ENCODE data around the gene MAP3K15.
"Not testable (repeated sequence)": the region's sequence is repeated elsewhere in the genome, so short reads cannot be mapped to it uniquely, and the experiment has no call there.

Gene MAP3K15

GRCh38 chrX:19539665-19540064 lies 24.4 kb upstream of the MAP3K15 start:
- DNase-seq, result no peak

DNA sequence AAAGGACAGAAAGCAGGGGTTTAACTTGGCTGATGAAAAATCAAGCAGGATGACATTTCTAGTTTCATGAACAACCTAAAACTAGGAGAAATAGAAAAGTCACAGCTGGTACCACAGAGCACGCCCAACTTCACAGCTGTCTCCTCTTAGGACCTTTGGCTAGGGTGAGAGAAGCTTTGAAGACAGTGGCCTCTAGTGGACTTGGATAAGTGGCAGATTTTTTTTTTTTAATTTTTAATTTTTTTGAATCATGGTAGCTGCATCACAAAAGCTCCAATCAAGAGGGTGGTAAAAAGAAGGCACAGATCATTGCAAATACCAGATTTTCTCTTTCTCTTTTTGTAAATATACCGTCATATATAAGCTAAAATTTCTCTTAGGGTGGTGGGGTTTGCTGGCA lies 20.2 kb upstream of the MAP3K15 start:
- DNase-seq, result no peak

- no peak for DNase-seq
Measured at GRCh38 chrX:19532709-19533108, 17.4 kb upstream of the MAP3K15 start.

DNA sequence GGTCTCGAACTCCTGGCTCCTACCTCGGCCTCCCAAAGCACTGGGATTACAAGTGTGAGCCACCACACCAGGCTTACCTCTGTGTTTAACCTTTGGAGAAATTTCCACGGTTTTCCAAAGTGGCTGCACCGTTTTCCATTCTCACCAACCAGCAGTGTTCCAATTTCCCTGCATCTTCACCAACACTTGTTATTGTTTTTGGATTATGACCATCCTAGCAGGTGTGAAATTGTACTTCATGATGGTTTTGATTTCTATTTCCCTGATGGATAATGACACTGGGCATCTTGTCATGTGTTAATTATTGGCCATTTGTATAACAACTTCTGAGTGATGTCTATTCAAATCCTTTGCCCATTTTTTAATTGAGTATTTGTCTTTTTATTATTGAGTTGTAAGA lies 2.7 kb upstream of the MAP3K15 start:
- no peak for DNase-seq

- DNase-seq, result no peak
Measured at GRCh38 chrX:19515615-19516105, 352 bp upstream of the MAP3K15 start.

DNA sequence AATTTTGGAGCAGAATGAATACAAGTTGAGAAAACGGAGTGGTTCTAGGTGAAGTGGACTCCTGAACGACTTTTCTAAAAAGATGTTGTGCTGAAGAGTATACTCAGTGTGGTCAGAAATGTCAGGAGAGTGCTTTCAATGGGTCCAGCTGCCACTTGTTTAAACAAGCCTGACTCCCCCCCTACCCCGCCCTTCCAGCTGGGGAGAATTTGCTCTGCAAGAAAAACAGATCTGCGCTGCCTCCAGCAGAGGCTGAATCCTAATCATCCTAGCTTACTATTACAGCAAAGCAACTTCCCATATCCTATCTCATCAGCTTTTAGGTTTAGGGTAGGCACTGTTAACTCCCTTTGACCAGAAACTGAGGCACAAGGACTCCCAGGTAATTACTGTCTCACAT lies 1.9 kb downstream of the MAP3K15 start:
- DNase-seq, result no peak

- no peak for DNase-seq
Measured at GRCh38 chrX:19512961-19513360, 2.3 kb downstream of the MAP3K15 start.

- DNase-seq, result no peak
Measured at GRCh38 chrX:19512359-19512758, 2.9 kb downstream of the MAP3K15 start.

DNA sequence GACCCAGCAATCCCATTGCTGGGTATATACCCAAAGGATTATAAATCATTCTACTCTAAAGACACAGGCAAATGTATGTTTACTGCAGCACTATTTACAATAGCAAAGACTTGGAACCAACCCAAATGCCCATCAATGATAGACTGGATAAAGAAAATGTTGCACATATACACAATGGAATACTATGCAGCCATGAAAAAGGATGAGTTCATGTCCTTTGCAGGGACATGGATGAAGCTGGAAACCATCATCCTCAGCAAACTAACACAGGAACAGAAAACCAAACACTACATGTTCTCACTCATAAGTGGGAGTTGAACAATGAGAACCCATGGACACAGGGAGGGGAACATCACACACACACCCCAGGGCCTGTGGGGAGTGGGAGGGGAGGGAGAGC lies 3.5 kb downstream of the MAP3K15 start:
- not testable (repeated sequence) for DNase-seq

- DNase-seq, result no peak
Measured at GRCh38 chrX:19496711-19497110, 18.6 kb downstream of the MAP3K15 start.

DNA sequence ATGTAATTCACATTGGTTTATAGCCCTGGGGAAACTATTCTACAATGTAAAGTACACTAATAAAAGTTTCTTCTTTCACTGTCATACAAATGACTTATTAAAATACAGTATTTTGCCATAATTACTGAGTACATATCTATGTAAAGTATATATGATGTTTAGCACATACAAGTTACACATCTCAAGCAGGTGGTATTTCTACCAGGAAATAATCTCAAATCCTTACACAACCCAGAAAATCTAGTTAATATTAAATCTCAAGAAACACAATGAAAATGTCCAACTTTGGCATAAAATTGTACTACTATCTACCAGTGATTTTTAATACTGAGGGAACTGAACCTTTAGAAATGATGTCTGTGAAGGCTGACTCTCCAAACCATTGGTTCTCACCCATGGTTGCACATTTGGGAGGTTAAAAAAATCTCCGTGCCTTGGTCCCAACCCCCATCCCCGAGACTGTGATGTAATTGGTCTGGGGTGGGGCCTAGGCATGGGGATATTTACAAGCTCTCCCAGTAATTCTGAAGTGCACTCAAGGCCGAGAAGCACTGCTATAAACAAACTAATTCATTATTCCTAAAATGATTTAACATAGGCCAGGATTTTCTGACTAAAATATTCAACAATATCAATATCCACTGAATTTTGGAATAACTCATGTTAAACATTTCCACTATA lies 27.6 kb downstream of the MAP3K15 start:
- DNase-seq, result no peak

DNA sequence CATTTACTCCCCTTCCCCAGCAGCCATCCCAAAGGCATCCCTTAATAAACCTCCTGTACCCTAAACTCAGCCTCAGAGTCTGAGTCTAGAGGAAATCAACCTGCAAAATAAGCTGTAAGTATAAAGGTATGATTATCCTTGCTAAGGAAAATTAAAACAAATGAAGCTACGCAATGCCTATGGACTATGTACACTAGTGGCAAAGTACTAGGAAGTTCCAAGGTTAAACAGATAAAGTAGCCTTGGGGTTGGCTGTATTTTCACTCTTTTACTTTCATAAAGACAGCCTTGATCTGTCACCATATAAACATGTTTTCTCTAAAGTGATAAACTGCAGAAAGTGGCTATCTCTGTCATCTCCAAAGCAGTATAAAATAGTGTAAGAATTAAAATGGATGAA lies 35.9 kb downstream of the MAP3K15 start:
- no peak for DNase-seq

DNA sequence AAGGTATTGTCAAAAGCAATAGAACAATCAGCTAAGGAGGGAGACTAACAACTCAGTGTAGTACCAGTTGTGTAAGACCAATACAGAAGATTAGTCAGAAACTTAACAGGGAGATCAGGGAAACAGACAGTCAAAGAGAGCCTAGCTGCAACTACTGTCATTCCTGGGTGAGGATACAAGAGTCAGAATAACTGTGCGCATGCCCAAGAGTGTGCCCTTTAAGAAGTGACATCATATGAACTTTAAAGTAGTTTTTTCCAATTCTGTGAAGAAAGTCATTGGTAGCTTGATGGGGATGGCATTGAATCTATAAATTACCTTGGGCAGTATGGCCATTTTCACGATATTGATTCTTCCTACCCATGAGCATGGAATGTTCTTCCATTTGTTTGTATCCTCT lies 46.9 kb downstream of the MAP3K15 start:
- not testable (repeated sequence) for DNase-seq

GRCh38 chrX:19462879-19463278 lies 52.4 kb downstream of the MAP3K15 start:
- no peak for DNase-seq

DNA sequence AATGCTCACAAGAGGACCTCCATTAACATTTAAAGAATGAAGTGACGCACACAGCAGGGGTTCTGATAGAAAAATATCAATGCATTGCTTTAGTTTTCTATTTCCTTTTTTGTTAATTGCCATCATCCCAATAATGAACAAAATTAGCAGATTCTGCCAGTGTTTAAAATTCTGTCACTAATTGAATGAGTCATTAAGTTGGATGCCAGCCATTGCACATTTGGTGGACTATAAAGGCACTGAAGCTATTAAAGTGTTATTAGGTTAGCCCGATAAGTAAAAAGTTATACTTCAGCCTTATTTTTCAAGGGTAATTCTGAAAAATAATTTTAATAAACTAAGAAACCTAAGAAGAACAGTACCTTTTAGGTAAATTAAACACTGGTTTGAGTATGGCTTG lies 53.1 kb downstream of the MAP3K15 start:
- DNase-seq, result no peak

DNA sequence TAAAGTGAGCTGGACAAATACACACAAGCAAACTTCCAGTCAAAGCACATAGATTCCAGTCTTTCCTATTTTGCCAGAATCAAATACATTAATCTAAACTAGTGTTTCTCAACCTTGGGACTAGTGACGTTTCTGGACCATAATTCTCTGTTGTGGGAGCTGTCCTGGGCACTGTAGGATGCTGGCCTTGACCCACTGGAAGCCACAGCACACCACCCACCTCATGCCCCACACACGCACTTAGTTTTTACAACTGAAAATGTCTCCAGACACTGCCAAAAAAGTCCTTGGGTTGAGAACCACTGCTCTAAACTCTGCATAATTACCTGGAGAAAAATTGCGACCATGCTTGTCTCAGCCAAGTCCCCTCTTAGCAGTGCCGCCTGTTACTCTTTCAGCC lies 57.6 kb downstream of the MAP3K15 start:
- DNase-seq, result no peak

- DNase-seq, result no peak
Measured at GRCh38 chrX:19448077-19448476, 67.2 kb downstream of the MAP3K15 start.

DNA sequence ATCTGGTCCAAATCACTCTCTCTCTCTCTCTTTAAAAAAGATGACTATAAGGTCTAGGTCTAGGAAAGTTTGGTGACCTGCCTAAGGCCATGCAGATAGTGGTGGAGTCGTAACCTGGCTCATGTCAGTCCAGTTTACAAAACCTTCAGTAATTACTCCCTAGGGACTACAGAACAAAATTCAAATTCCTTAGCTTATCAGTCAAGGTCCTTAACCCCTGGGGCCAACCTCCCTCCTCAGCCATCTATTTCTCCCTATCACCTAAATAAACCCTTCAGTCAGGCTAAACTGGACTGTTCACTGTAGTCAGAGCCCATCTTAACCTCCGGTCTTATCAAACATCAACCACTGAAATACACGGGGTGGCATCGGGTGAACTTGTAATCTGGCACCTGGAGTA lies 68.9 kb downstream of the MAP3K15 start:
- DNase-seq, result no peak

GRCh38 chrX:19445772-19446171 lies 69.5 kb downstream of the MAP3K15 start:
- not testable (repeated sequence) for DNase-seq

DNA sequence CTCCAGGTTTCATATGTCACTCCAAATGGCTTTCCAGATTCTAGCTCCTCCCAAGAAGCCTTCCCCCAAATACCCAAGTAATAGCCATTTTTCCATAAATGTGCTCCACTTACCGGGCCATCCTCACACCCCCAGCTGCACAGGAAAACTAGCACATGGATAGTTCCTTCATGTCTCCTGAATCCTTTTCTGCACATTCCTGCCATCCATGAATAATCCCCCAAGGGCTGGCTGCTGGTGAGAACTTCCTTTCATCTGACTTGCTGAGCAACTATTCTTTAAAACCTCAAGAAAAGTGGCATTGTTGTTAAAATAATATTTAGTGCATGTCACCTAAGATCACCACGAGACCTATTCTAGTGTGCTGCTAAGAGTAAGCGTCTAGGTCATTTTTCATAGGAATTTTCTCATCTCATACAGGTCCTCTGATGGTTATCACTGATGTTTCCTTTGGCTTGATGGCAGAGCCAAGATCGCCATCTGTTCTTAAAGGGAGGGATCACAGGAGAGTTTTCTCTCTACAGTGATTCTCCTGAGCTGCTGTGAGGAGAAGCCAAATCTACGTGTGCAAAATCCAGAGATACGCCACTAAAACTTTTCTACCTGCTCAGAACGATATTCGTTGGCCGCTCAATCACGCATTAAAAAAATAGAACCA lies 71.3 kb downstream of the MAP3K15 start:
- DNase-seq, result no peak

- peak; percentile 24 for DNase-seq
Measured at GRCh38 chrX:19440713-19441112, 74.6 kb downstream of the MAP3K15 start.

GRCh38 chrX:19422661-19423060 lies 92.6 kb downstream of the MAP3K15 start:
- DNase-seq, result not testable (repeated sequence)

- no peak for DNase-seq
Measured at GRCh38 chrX:19410259-19410658, 105.0 kb downstream of the MAP3K15 start.

DNA sequence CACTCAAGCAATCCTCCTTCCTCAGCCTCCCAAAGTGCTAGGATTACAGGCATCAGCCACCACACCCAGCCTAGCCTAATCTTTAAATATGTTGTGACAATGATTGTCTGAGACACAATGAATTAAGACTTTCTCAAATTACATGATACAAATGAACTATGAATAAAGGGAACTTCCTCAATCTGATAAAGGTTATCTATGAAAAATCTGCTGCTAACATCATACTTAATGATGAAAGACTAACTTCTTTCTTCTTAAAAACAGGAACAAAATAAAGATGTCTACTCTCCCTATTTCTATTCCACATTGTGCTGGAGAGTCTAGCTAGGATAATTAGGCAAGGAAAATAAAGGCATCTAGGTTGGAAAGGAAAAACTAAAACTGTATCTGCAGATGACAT lies 111.6 kb downstream of the MAP3K15 start:
- DNase-seq, result peak; percentile 66

- no peak for DNase-seq
Measured at GRCh38 chrX:19392703-19393102, 122.6 kb downstream of the MAP3K15 start.
